Effector memory CD4-positive, alpha-beta T cell (primary cell): ENCODE results near the gene CYP26B1.
A peak's percentile ranks its signal among the peaks of the same experiment; 100 is the strongest.

Experiments used
- DNase-seq, 3 donors: peaks; one replicate each; pipeline ENCODE4 v3.0.0-alpha.2; 2020
- H3K27ac ChIP-seq: 2 replicates; pipeline ENCODE4 v1.7.0; 2013; ENCODE audit warnings: mild to moderate bottlenecking, low read length, moderate library complexity; ENCODE audit not compliant: insufficient read depth, poor library complexity, severe bottlenecking
- H3K27me3 ChIP-seq: replicated peaks from 2 replicates; pipeline ENCODE4 v1.7.0; 2013; ENCODE audit warnings: mild to moderate bottlenecking, low read length; ENCODE audit not compliant: insufficient read depth, control insufficient read depth, poor library complexity, severe bottlenecking
- H3K36me3 ChIP-seq: 2 replicates; pipeline ENCODE4 v1.7.0; 2013; ENCODE audit warnings: mild to moderate bottlenecking, low read length, moderate library complexity; ENCODE audit not compliant: control insufficient read depth, insufficient read depth
- H3K4me1 ChIP-seq: 2 replicates; pipeline ENCODE4 v1.7.0; 2013; ENCODE audit warnings: low read length, mild to moderate bottlenecking; ENCODE audit not compliant: control insufficient read depth, insufficient read depth, poor library complexity, severe bottlenecking
- H3K4me3 ChIP-seq: 2 replicates; pipeline ENCODE4 v1.7.0; 2013; ENCODE audit warnings: low read length, low read depth, mild to moderate bottlenecking; ENCODE audit not compliant: insufficient read depth, poor library complexity, severe bottlenecking
- H3K9me3 ChIP-seq: 2 replicates; pipeline ENCODE4 v1.7.0; 2013; ENCODE audit warnings: mild to moderate bottlenecking, low read length, moderate library complexity; ENCODE audit not compliant: control insufficient read depth

The CYP26B1 gene

GRCh38 chr2:72148003-72148836, 558 bp upstream of the CYP26B1 start:
- H3K4me1 ChIP-seq = peaks cover 33% of the 10 kb centered on the region
- H3K27me3 ChIP-seq = peaks cover 47% of the 10 kb centered on the region
- no peaks in the 10 kb centered on the region for H3K36me3 ChIP-seq
- peak overlapping the region; percentile 39 for H3K4me3 ChIP-seq
- no peak for DNase-seq
- no peak overlapping the region for H3K27ac ChIP-seq
- no peaks in the 10 kb centered on the region for H3K9me3 ChIP-seq

GRCh38 chr2:72146347-72147302, 1.0 kb downstream of the CYP26B1 start:
- no peaks in the 10 kb centered on the region for H3K9me3 ChIP-seq
- no peak overlapping the region for H3K4me3 ChIP-seq
- no peaks in the 10 kb centered on the region for H3K36me3 ChIP-seq
- H3K4me1 ChIP-seq = peaks cover 33% of the 10 kb centered on the region
- no peak for DNase-seq
- H3K27ac ChIP-seq = no peak overlapping the region
- peaks cover 47% of the 10 kb centered on the region for H3K27me3 ChIP-seq

GRCh38 chr2:72145658-72146329, 1.9 kb downstream of the CYP26B1 start:
- Histone ChIP-seq H3K4me3 (no peak overlapping the region), H3K27me3 (peaks cover 47% of the 10 kb centered on the region), H3K27ac (no peak overlapping the region), H3K9me3 (no peaks in the 10 kb centered on the region), H3K4me1 (peaks cover 33% of the 10 kb centered on the region), H3K36me3 (no peaks in the 10 kb centered on the region)
- no peak for DNase-seq

GRCh38 chr2:72145289-72145657, 2.4 kb downstream of the CYP26B1 start:
- Histone ChIP-seq H3K27ac (no peak overlapping the region), H3K9me3 (no peaks in the 10 kb centered on the region), H3K4me3 (peak overlapping the region; percentile 44), H3K27me3 (peaks cover 43% of the 10 kb centered on the region), H3K36me3 (no peaks in the 10 kb centered on the region), H3K4me1 (peaks cover 33% of the 10 kb centered on the region)
- DNase-seq = no peak

- Histone ChIP-seq H3K27me3 (peaks cover 38% of the 10 kb centered on the region), H3K4me1 (peaks cover 33% of the 10 kb centered on the region)
These were observed 2.9 kb downstream of the CYP26B1 start for GRCh38 chr2:72144632-72145288.

GRCh38 chr2:72144274-72144631, 3.4 kb downstream of the CYP26B1 start:
- Histone ChIP-seq H3K4me3 (peak overlapping the region; percentile 44), H3K4me1 (peaks cover 31% of the 10 kb centered on the region), H3K27ac (no peak overlapping the region), H3K27me3 (peaks cover 34% of the 10 kb centered on the region), H3K9me3 (no peaks in the 10 kb centered on the region), H3K36me3 (no peaks in the 10 kb centered on the region)
- no peak for DNase-seq

More at GRCh38 chr2:72144632-72145288, 2.9 kb downstream of the CYP26B1 start:
- Histone ChIP-seq H3K9me3 (no peaks in the 10 kb centered on the region), H3K4me3 (peak overlapping the region; percentile 44), H3K36me3 (no peaks in the 10 kb centered on the region), H3K27ac (no peak overlapping the region)
- no peak for DNase-seq

GRCh38 chr2:72143441-72144273, 4.0 kb downstream of the CYP26B1 start:
- Histone ChIP-seq H3K4me3 (no peak overlapping the region), H3K27ac (no peak overlapping the region), H3K36me3 (no peaks in the 10 kb centered on the region), H3K9me3 (no peaks in the 10 kb centered on the region), H3K4me1 (peaks cover 30% of the 10 kb centered on the region), H3K27me3 (peaks cover 32% of the 10 kb centered on the region)
- DNase-seq = no peak

- Histone ChIP-seq H3K4me1 (peaks cover 27% of the 10 kb centered on the region), H3K4me3 (no peak overlapping the region), H3K36me3 (no peaks in the 10 kb centered on the region), H3K27ac (no peak overlapping the region), H3K27me3 (peaks cover 28% of the 10 kb centered on the region), H3K9me3 (no peaks in the 10 kb centered on the region)
- no peak for DNase-seq
These were observed 4.9 kb downstream of the CYP26B1 start for GRCh38 chr2:72142570-72143440.
